Hematopoietic multipotent progenitor cell treated with erythropoietin and hydrocortisone succinate and interleukin-3 and kit ligand, for 15 days (in vitro differentiated cells): ENCODE results near the gene DOCK9.

Source experiments
- DNase-seq: peaks from one replicate; pipeline ENCODE4 v3.0.0-alpha.2; 2015; ENCODE audit warnings: low spot score

DOCK9 gene

DNA sequence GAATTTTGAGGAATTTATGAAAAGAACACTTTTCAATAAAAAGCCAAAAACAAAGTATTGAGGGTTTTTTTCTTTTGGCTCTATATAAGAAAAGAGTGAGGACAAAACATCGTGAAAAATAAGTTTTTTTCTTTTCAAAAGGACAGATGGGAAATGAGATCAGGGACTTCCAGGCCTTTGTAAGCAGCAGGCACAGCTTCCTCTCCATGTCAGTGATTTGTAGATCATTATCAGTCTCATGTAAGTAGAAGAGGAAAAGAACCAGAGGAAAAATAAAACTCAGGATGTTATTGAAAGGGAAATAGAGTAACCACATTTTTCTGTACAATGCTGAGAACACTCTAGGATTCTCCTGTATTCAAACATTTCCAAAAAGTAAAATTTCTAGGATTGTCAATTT lies 29.9 kb downstream of the DOCK9 start:
- DNase-seq: no peak

GRCh38 chr13:98945863-98946605 lies 31.8 kb downstream of the DOCK9 start:
- DNase-seq: no peak

DNA sequence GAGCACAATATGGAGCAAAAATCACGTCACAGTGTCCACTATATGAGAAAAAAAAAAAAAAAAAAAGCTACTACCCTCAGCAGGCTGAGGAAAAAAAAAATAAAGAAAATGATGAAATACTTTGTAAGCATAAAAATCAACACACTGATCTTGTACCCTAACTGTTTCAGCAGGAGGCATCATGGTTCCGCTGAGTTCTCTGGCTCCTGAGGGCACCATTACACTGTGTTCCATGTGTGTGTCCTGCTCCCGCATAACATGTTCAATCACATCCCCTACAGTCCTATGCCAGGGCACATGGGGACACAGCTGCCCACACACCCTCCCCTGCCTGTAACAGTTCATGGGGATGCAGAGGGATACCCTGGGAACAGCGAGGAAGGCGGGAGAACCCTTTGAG lies 33.5 kb downstream of the DOCK9 start:
- DNase-seq: no peak

DNA sequence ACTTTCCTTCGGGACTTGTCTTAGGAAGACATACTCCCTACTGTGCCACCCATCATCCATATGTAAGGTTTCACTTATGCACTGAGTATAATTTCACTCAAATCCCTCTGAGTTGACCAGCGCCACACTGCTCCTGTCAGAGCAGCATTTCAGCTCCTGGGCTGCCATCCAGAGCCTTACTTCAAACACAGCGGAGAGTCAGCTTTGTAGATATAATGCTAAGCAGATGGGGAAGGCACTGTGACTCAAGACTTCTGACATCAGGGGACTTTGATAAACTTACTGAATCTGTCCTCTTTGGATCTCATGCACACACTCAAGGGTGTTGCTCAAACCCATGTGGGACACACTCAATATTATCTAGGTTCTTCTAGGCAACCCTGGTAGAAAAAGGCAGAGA lies 34.9 kb downstream of the DOCK9 start:
- DNase-seq: no peak

DNA sequence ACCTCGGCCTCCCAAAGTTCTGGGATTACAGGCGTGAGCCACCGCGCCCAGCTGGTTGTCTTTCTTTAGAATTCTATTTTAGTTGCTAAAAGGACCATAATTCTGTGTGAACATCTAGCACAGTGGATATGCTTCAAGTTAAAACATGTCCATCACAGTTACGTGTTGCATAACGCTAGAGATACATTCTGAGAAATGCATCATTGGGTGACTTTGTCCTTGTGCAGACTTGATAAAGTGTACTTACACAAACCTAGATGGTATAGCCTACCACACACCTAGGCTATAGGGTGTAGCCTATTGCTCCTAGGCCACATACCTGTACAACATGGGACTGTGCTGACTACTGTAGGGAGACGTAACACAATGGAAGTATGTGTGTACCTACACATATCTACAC lies 35.4 kb downstream of the DOCK9 start:
- DNase-seq: no peak

- DNase-seq: no peak
Observed at GRCh38 chr13:98941536-98941935, 36.3 kb downstream of the DOCK9 start.

DNA sequence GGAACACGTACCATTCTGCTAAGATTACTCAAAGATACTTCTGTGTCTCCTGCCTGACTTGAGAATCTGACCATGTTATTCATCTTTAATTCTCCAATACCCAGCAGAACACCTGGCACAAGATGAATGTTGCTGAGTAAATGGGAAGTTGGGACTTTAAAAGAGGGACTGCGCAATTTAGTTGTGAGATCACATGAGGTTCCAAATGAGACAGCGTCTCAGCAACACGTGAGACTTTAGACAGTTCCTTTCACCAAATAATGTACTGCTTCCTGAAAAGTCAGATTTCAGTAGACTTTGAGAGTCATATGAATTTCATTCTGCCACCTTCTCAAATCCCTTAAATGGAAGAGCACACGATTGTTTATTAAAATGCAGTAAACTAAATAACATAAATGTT lies 36.7 kb downstream of the DOCK9 start:
- no peak for DNase-seq

- no peak for DNase-seq
Observed at GRCh38 chr13:98940325-98941001, 37.4 kb downstream of the DOCK9 start.

DNA sequence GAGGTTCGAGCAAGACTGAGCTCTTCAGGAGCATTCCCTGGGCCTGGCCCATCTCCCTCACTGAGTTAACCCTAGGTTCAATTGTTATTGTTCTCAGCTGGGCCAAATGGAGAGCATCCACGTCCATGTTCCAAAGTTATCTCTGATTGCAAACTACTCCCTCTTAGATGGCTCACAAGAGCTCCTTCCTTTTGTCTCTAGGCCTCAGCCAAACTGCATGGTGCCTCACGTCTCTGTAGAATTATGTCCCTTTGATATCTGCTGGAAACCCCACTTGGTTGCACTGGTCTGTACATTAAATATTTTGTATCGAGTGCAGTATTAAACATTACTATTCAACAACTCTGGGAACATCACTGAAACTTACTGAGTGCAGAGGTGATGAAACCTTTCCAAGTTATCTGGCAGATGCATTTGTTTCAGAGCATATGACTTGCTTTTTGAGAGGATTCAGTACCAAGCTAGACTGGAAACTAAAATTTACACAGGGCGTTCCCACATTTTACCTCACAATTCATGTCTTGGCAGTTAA lies 38.1 kb downstream of the DOCK9 start:
- no peak for DNase-seq

GRCh38 chr13:98938801-98939200 lies 39.1 kb downstream of the DOCK9 start:
- no peak for DNase-seq

GRCh38 chr13:98937911-98938381 lies 39.9 kb downstream of the DOCK9 start:
- no peak for DNase-seq

- DNase-seq: no peak
Observed at GRCh38 chr13:98934243-98934642, 43.6 kb downstream of the DOCK9 start.

GRCh38 chr13:98930151-98930591 lies 47.7 kb downstream of the DOCK9 start:
- DNase-seq: no peak

GRCh38 chr13:98927951-98928927 lies 49.6 kb downstream of the DOCK9 start:
- no peak for DNase-seq

DNA sequence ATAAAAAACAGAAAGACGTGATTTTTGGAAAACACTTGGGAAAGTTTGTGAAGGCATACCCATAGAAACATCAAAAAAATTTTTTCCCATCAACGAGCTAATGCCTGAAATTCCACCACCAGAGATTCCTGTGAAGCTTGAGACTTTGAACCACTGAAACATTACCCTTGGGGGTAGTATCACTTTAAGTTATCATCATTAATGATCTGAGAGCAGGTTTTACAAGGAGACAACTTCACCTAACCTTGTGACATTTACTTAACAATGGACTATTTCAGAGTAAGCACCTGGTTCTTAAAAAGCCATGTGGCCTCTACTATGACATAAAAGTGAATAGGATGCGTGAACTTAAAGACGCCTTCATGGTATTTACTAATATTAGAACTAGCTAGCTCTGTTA lies 51.9 kb downstream of the DOCK9 start:
- no peak for DNase-seq

DNA sequence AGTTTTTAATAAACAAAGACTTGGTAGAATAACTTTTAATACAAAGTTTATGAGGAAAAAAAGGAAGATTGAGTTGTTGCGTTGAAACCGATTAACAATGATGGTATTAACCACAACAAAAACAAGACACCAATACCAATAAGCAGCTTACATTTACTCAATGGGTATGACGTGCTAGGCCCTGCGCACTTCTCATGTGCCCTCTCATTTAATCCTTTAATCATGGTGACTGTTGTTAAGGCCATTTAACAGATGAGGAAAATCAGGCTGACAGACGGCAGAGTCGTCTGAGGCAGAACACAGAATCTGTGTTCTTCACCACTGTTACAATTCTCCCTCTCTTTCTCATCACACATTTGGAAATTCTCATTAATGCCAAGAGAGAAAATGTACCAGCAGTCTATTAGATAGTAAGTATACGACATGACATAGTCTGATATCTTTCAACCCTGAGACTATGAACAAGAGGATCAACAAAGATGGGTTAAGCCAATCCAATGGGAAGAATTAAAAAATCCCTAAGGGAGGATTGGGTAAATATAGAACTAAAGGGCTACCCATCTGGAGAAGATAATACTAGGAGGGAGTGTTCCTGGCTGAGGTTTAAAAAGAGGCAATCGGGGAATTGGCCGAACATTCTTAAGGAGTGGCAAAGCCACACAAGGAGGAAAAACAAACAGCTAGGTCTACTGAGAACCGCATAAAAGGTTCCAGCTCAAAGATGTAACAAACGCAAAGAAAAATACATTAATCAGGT lies 54.0 kb downstream of the DOCK9 start:
- DNase-seq: no peak

GRCh38 chr13:98922306-98922705 lies 55.6 kb downstream of the DOCK9 start:
- DNase-seq: no peak

GRCh38 chr13:98921786-98922185 lies 56.1 kb downstream of the DOCK9 start:
- DNase-seq: no peak

- DNase-seq: no peak
Observed at GRCh38 chr13:98921015-98921580, 56.8 kb downstream of the DOCK9 start.

- no peak for DNase-seq
Observed at GRCh38 chr13:98919566-98919965, 58.3 kb downstream of the DOCK9 start.

DNA sequence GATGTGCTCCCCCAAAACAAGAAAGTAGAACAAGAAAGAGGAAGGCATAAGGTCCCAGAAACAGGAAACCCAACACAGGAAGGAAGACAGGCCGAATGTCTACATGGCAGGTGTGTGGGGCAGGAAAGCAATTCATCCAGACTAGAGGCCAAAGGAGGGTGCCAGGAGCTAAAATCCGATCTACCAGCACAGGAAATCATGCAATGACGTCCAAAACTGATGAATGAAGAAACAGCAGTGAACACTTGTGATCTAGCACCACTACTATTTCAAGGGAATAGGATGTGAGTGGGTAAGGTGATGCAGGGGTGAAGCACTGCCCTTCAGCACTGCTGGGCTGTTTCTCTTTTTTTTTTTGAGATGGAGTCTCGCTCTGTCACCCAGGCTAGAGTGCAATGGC lies 59.1 kb downstream of the DOCK9 start:
- no peak for DNase-seq
